ENCODE results near the gene HSPB2.
A peak's percentile ranks its signal among the peaks of the same experiment; 100 is the strongest.

The HSPB2 gene

DNA sequence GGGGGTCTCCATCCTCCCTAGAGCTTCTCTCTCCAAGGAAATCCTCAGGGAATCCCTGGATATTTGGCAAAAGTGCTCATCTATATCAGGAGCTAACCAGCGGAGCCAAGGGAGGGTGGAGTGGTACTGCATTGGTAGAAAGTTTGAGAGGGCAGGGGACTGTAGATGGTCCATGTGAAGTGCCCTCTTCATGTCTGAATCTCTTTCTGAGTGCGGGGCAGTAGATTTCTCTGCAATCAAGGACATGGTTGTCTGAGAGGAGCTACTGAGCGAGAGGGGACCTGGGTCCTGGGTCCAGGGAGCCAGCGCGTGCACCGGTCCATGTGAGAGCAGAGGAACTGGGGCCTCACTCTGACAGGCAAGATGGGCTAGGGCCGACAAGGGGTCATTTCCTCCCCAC is 25.3 kb downstream of the HSPB2 start:
- no peaks in the 10 kb centered on the region for H4K20me1 ChIP-seq
- H3K27me3 ChIP-seq, result peaks cover 17% of the 10 kb centered on the region; the same call in 1 of the 2 replicates
- peaks cover 37% of the 10 kb centered on the region for H3K4me1 ChIP-seq
- peak overlapping the region; percentile 91 for H3K4me2 ChIP-seq
- no peaks in the 10 kb centered on the region for H3K36me3 ChIP-seq
- peak overlapping the region; percentile 75 for H3K4me3 ChIP-seq
- H3K27ac ChIP-seq, result no peak overlapping the region
- no peak for TF ChIP-seq Cebpa-rat (IDR thresholded peaks at IDR 0.05)
- no peaks in the 10 kb centered on the region for H3K9me3 ChIP-seq
- H3K9ac ChIP-seq, result no peak overlapping the region

- H3K9ac ChIP-seq, result no peak overlapping the region
- peaks cover 37% of the 10 kb centered on the region for H3K4me1 ChIP-seq
- no peak for TF ChIP-seq Cebpa-rat (IDR thresholded peaks at IDR 0.05)
- no peak overlapping the region for H3K4me3 ChIP-seq
- H3K27ac ChIP-seq, result no peak overlapping the region
- no peaks in the 10 kb centered on the region for H4K20me1 ChIP-seq
- peak overlapping the region; percentile 91; the same call in 1 of the 2 replicates for H3K4me2 ChIP-seq
- no peaks in the 10 kb centered on the region for H3K36me3 ChIP-seq
- H3K9me3 ChIP-seq, result no peaks in the 10 kb centered on the region
- peaks cover 17% of the 10 kb centered on the region; the same call in 1 of the 2 replicates for H3K27me3 ChIP-seq
These were observed 26.2 kb downstream of the HSPB2 start for GRCh38 chr11:111938687-111939160.

- peaks cover 37% of the 10 kb centered on the region for H3K4me1 ChIP-seq
- H3K4me3 ChIP-seq, result no peak overlapping the region
- no peaks in the 10 kb centered on the region for H4K20me1 ChIP-seq
- no peak overlapping the region for H3K4me2 ChIP-seq
- TF ChIP-seq Cebpa-rat (IDR thresholded peaks at IDR 0.05), result no peak
- H3K27me3 ChIP-seq, result peaks cover 17% of the 10 kb centered on the region; the same call in 1 of the 2 replicates
- H3K9me3 ChIP-seq, result no peaks in the 10 kb centered on the region
- no peaks in the 10 kb centered on the region for H3K36me3 ChIP-seq
- no peak overlapping the region for H3K9ac ChIP-seq
- no peak overlapping the region for H3K27ac ChIP-seq
These were observed 27.5 kb downstream of the HSPB2 start for GRCh38 chr11:111939836-111940604.

GRCh38 chr11:111941963-111942362 is 29.4 kb downstream of the HSPB2 start:
- no peaks in the 10 kb centered on the region for H3K36me3 ChIP-seq
- no peak overlapping the region for H3K27ac ChIP-seq
- peaks cover 12% of the 10 kb centered on the region; the same call in 1 of the 2 replicates for H3K27me3 ChIP-seq
- no peak for TF ChIP-seq Cebpa-rat (IDR thresholded peaks at IDR 0.05)
- H3K4me3 ChIP-seq, result no peak overlapping the region
- H3K9ac ChIP-seq, result no peak overlapping the region
- H3K4me2 ChIP-seq, result no peak overlapping the region
- H3K9me3 ChIP-seq, result no peaks in the 10 kb centered on the region
- peaks cover 19% of the 10 kb centered on the region for H3K4me1 ChIP-seq
- H4K20me1 ChIP-seq, result no peaks in the 10 kb centered on the region

- Histone ChIP-seq H3K27me3 (peaks cover 4% of the 10 kb centered on the region; the same call in 1 of the 2 replicates), H3K4me1 (peaks cover 12% of the 10 kb centered on the region), H3K36me3 (no peaks in the 10 kb centered on the region), H4K20me1 (no peaks in the 10 kb centered on the region), H3K4me2 (no peak overlapping the region), H3K9me3 (no peaks in the 10 kb centered on the region), H3K27ac (no peak overlapping the region), H3K4me3 (no peak overlapping the region), H3K9ac (no peak overlapping the region)
- TF ChIP-seq Cebpa-rat (IDR thresholded peaks at IDR 0.05), result no peak
These were observed 30.3 kb downstream of the HSPB2 start for GRCh38 chr11:111942829-111943228.

- no peak overlapping the region for H3K4me2 ChIP-seq
- H3K4me1 ChIP-seq, result no peaks in the 10 kb centered on the region; the same call in 1 of the 2 replicates
- TF ChIP-seq Cebpa-rat (IDR thresholded peaks at IDR 0.05), result no peak
- no peak overlapping the region for H3K27ac ChIP-seq
- H3K27me3 ChIP-seq, result no peaks in the 10 kb centered on the region
- H3K36me3 ChIP-seq, result no peaks in the 10 kb centered on the region
- no peaks in the 10 kb centered on the region for H4K20me1 ChIP-seq
- no peak overlapping the region for H3K9ac ChIP-seq
- no peaks in the 10 kb centered on the region for H3K9me3 ChIP-seq
- no peak overlapping the region for H3K4me3 ChIP-seq
These were observed 31.6 kb downstream of the HSPB2 start for GRCh38 chr11:111944139-111944538.

GRCh38 chr11:111944651-111945051 is 32.1 kb downstream of the HSPB2 start:
- H3K4me2 ChIP-seq, result no peak overlapping the region
- no peaks in the 10 kb centered on the region for H4K20me1 ChIP-seq
- no peaks in the 10 kb centered on the region for H3K4me1 ChIP-seq
- H3K27ac ChIP-seq, result no peak overlapping the region
- H3K9me3 ChIP-seq, result no peaks in the 10 kb centered on the region
- TF ChIP-seq Cebpa-rat (IDR thresholded peaks at IDR 0.05), result no peak
- H3K27me3 ChIP-seq, result no peaks in the 10 kb centered on the region
- no peak overlapping the region for H3K9ac ChIP-seq
- no peak overlapping the region for H3K4me3 ChIP-seq
- H3K36me3 ChIP-seq, result no peaks in the 10 kb centered on the region

DNA sequence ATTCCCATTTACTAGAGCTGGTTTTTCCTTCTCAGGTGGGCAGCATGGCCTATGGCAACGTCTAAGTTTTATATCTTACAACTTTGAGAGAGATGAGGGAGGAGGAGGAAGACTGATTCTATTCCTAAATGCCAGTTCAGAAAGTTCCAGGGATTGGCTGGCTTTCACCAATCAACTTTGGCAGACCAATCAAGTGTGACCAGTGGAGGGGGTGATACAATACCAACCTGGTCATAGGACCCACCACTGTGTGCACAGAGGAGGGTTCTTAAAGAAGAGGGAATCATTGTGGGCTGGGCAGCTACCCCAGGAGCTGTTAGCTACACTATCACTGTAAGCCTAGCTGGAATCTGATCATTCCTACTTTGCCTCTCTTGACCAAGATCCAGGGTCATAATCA is 32.7 kb downstream of the HSPB2 start:
- no peaks in the 10 kb centered on the region for H3K27me3 ChIP-seq
- no peak overlapping the region for H3K27ac ChIP-seq
- no peak overlapping the region for H3K4me3 ChIP-seq
- TF ChIP-seq Cebpa-rat (IDR thresholded peaks at IDR 0.05), result no peak
- no peaks in the 10 kb centered on the region for H4K20me1 ChIP-seq
- no peaks in the 10 kb centered on the region for H3K4me1 ChIP-seq
- H3K9me3 ChIP-seq, result no peaks in the 10 kb centered on the region
- no peak overlapping the region for H3K9ac ChIP-seq
- no peaks in the 10 kb centered on the region for H3K36me3 ChIP-seq
- no peak overlapping the region for H3K4me2 ChIP-seq

GRCh38 chr11:111946499-111946898 is 34.0 kb downstream of the HSPB2 start:
- H3K36me3 ChIP-seq, result no peaks in the 10 kb centered on the region
- no peak overlapping the region for H3K4me3 ChIP-seq
- H4K20me1 ChIP-seq, result no peaks in the 10 kb centered on the region
- TF ChIP-seq Cebpa-rat (IDR thresholded peaks at IDR 0.05), result no peak
- peaks cover 4% of the 10 kb centered on the region for H3K9me3 ChIP-seq
- H3K27me3 ChIP-seq, result no peaks in the 10 kb centered on the region
- no peak overlapping the region for H3K4me2 ChIP-seq
- no peaks in the 10 kb centered on the region for H3K4me1 ChIP-seq
- H3K27ac ChIP-seq, result no peak overlapping the region
- no peak overlapping the region for H3K9ac ChIP-seq

DNA sequence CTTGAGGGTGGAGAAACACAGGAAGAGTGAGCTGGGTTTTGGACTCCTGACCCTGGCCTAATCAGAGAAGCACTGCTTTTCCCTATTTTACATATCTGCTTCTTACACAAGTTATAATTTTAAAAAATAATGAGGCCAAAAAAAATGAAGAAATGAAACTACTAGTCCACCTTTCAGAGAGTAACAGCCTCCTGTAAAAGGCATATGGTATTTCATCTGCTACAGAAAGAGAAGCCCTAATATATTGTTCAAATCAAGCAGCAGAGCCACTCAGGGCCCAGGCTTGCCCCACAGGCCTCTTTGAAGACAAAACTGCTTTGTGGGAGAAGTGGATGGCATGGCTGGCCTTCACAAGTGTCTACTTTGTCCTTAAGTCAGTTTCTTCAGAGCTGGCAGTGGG is 34.6 kb downstream of the HSPB2 start:
- Histone ChIP-seq H3K4me2 (no peak overlapping the region), H3K9ac (no peak overlapping the region), H3K4me1 (no peaks in the 10 kb centered on the region), H3K9me3 (peaks cover 10% of the 10 kb centered on the region), H3K27ac (no peak overlapping the region), H3K36me3 (no peaks in the 10 kb centered on the region), H3K4me3 (no peak overlapping the region), H3K27me3 (no peaks in the 10 kb centered on the region), H4K20me1 (no peaks in the 10 kb centered on the region)
- no peak for TF ChIP-seq Cebpa-rat (IDR thresholded peaks at IDR 0.05)
